ENCODE results near the gene RAB11FIP4. TPM values are rescaled to one million over a fixed set of nuclear protein-coding genes. Genes with fewer than 3 reads are reported as not detected.

Gene RAB11FIP4
- total and polyA plus RNA-seq, 9 of the 15 experiments (the other 6 are each of a cell fraction or from before 2014, with no cell fraction given), result 0.62 to 16.6 (median 8.9) TPM

- no peak overlapping the region for H2AFZ ChIP-seq (ENCODE audit: low read depth, low read length)
- no peak overlapping the region for H3K4me2 ChIP-seq (ENCODE audit: insufficient read depth, low read length)
- no peaks in the 10 kb centered on the region for H3K9me3 ChIP-seq (replicated peaks; ENCODE audit: control insufficient read depth, insufficient read depth, low read depth, low read length)
- CTCF ChIA-PET (ENCODE audit: low intra/inter-chr PET ratio), result interaction anchor here (0.6 to 1.1 kb wide), 3 partner anchors 83 to 305 kb away, joined by 3 to 9 read pairs (median 4); no protein-coding TSS in a partner anchor
- WGBS (ENCODE audit: insufficient coverage, low coverage, missing lambda C conversion rate), result 1% methylated on average over 20 of the region's 21 CpGs
- H3K4me1 ChIP-seq (replicated peaks in 1 of 2; ENCODE audit: control insufficient read depth in 2 of 2, insufficient read depth in 2 of 2, low read length in 2 of 2), result peaks cover 0 to 16% of the 10 kb centered on the region in 2 experiments; a peak in 2 of 5 replicates
- BruUV-seq (replicated peaks), result no TSS peak
- intact Hi-C loops (cut with micrococcal nuclease), result no loop called here
- H3K9ac ChIP-seq (ENCODE audit: insufficient read depth in 1 of 2, low read depth in 2 of 2, low read length in 2 of 2), result no peak overlapping the region
- H3K4me3 ChIP-seq, result no peak overlapping the region
- no peak for FAIRE-seq
- TF ChIP-seq SIN3A (IDR thresholded peaks at IDR 0.05; ENCODE audit: borderline replicate concordance in 2 of 2, control insufficient read depth in 1 of 2, low read depth in 2 of 2, low read length in 2 of 2), result no peak
- H4K20me1 ChIP-seq (replicated peaks; ENCODE audit: control insufficient read depth, insufficient read depth, low read length), result peaks cover 5% of the 10 kb centered on the region
- H3K79me2 ChIP-seq (ENCODE audit: control insufficient read depth, insufficient read depth, low read length), result no peaks in the 10 kb centered on the region
- peaks cover 39 to 64% of the 10 kb centered on the region in 2 experiments for H3K27me3 ChIP-seq (ENCODE audit: control insufficient read depth in 2 of 2, insufficient read depth in 2 of 2, low read length in 2 of 2)
- no peak overlapping the region for H3K27ac ChIP-seq (ENCODE audit: extremely low read depth, low read depth, low read length)
- no peak for DNase-seq (ENCODE audit: extremely low read depth in 1 of 4, low spot score in 3 of 4)
- in situ Hi-C loops (cut with MboI), result loop anchor here (10.0 kb wide), 1 partner anchor 411 kb away; no protein-coding TSS in a partner anchor
- H3K36me3 ChIP-seq (ENCODE audit: control insufficient read depth, insufficient read depth, low read length), result no peaks in the 10 kb centered on the region
- ATAC-seq, result no peak
- H3K9me1 ChIP-seq (ENCODE audit: control insufficient read depth, insufficient read depth, low read length), result no peaks in the 10 kb centered on the region
- POLR2A ChIA-PET, result interaction anchor here (0.6 to 0.7 kb wide), 2 partner anchors 19 to 403 kb away, joined by 3 read pairs; no protein-coding TSS in a partner anchor
Observed at GRCh38 chr17:31433811-31434726, 42.6 kb downstream of the RAB11FIP4 start.

GRCh38 chr17:31434727-31435050, 43.2 kb downstream of the RAB11FIP4 start:
- Histone ChIP-seq H3K4me1 (replicated peaks in 1 of 2; ENCODE audit: control insufficient read depth in 2 of 2, insufficient read depth in 2 of 2, low read length in 2 of 2) (peaks cover 0 to 16% of the 10 kb centered on the region in 2 experiments; a peak in 2 of 5 replicates), H2AFZ (ENCODE audit: low read depth, low read length) (no peak overlapping the region), H4K20me1 (replicated peaks; ENCODE audit: control insufficient read depth, insufficient read depth, low read length) (peaks cover 5% of the 10 kb centered on the region), H3K9ac (ENCODE audit: insufficient read depth in 1 of 2, low read depth in 2 of 2, low read length in 2 of 2) (no peak overlapping the region), H3K36me3 (ENCODE audit: control insufficient read depth, insufficient read depth, low read length) (no peaks in the 10 kb centered on the region), H3K27ac (ENCODE audit: extremely low read depth, low read depth, low read length) (no peak overlapping the region), H3K79me2 (ENCODE audit: control insufficient read depth, insufficient read depth, low read length) (no peaks in the 10 kb centered on the region), H3K27me3 (ENCODE audit: control insufficient read depth in 2 of 2, insufficient read depth in 2 of 2, low read length in 2 of 2) (peaks cover 39 to 69% of the 10 kb centered on the region in 2 experiments), H3K9me3 (replicated peaks; ENCODE audit: control insufficient read depth, insufficient read depth, low read depth, low read length) (no peaks in the 10 kb centered on the region), H3K4me2 (ENCODE audit: insufficient read depth, low read length) (no peak overlapping the region), H3K4me3 (no peak overlapping the region), H3K9me1 (ENCODE audit: control insufficient read depth, insufficient read depth, low read length) (no peaks in the 10 kb centered on the region)
- CTCF ChIA-PET (ENCODE audit: low intra/inter-chr PET ratio), result interaction anchor here (1.1 to 1.3 kb wide), 3 partner anchors 83 to 91 kb away, joined by 3 to 9 read pairs (median 6); no protein-coding TSS in a partner anchor
- peak; percentile 72 for FAIRE-seq
- 3% methylated on average over 8 of the region's 8 CpGs for WGBS (ENCODE audit: insufficient coverage, low coverage, missing lambda C conversion rate)
- ATAC-seq, result peak; percentile 67
- POLR2A ChIA-PET, result interaction anchor here (0.5 to 0.7 kb wide), 3 partner anchors 20 to 402 kb away, joined by 3 read pairs; no protein-coding TSS in a partner anchor
- no TSS peak for BruUV-seq (replicated peaks)
- in situ Hi-C loops (cut with MboI) (loop anchor here (10.0 kb wide), 1 partner anchor 410 kb away; no protein-coding TSS in a partner anchor), intact Hi-C loops (cut with micrococcal nuclease) (no loop called here)
- peak in 2 of 4 experiments; percentile 37 to 46 for DNase-seq (ENCODE audit: extremely low read depth in 1 of 4, low spot score in 3 of 4)
- peak; percentile 57 to 59 (median 58) for TF ChIP-seq CTCF (IDR thresholded peaks at IDR 0.05 in 2 of 3, conservative IDR thresholded peaks at IDR 0.05 in 1 of 3; ENCODE audit: insufficient read depth in 2 of 3, low read depth in 1 of 3, low read length in 3 of 3)
- no peak for TF ChIP-seq ZBTB49 (CRISPR knock-in tag; IDR thresholded peaks at IDR 0.05; ENCODE audit: borderline replicate concordance)
- TF ChIP-seq ZNF717 (CRISPR knock-in tag; IDR thresholded peaks at IDR 0.05), result no peak
- peak; percentile 40; the same call in 1 of the 2 replicates for TF ChIP-seq SMC3 (conservative IDR thresholded peaks at IDR 0.05; ENCODE audit: insufficient read depth, low read depth, low read length)
- TF ChIP-seq ZNF24 (IDR thresholded peaks at IDR 0.05), result no peak
- TF ChIP-seq CREM (IDR thresholded peaks at IDR 0.05; ENCODE audit: low read depth), result no peak

All from K562 (cell line).